K562 (cell line): ENCODE data around the gene GJA8. TPM values are rescaled to one million over a fixed set of nuclear protein-coding genes. Genes with fewer than 3 reads are reported as not detected.

Experiments used
- ATAC-seq: fragments of 200-7000 bp; cut with Tn5 transposase; 3 replicates; pipeline ENCODE4 v1.9.1; 2020; ENCODE audit warnings: moderate library complexity
- BruUV-seq: library from RNA; stranded (reverse); fragments of 400-500 nt; replicated peaks from 2 replicates; lab custom pipeline; 2021; lab: Mats Ljungman, UMichigan
- CTCF ChIA-PET: fragments of 300-600 bp; formaldehyde crosslinking; extraction: SDS; loops from one replicate; lab custom pipeline; 2021; ENCODE audit warnings: low intra/inter-chr PET ratio; lab: Yijun Ruan, JAX
- POLR2A ChIA-PET: fragments of 300-600, 350-650 bp; sonication (Branson Sonifier 250); formaldehyde crosslinking; extraction: SDS; loops from one replicate; lab custom pipeline; 2021; ENCODE audit warnings: antibody characterized with exemption, inconsistent platforms; lab: Yijun Ruan, JAX
- DNase-seq, 4 experiments: peaks; one replicate each; pipeline versions ENCODE4 v3.0.0 to v3.0.0-alpha.2; 2011 to 2018; ENCODE audit warnings: low spot score in 3 of 4, mixed read lengths in 3 of 4; ENCODE audit errors: extremely low read depth in 1 of 4
- FAIRE-seq: peaks from 2 replicates; lab custom pipeline; 2011; peaks lifted over from hg19 to GRCh38; lab: Jason Lieb, UNC
- H2AFZ ChIP-seq: 2 replicates; pipeline ENCODE4 v1.6.0; 2011; ENCODE audit warnings: low read depth, low read length, control low read depth, inconsistent platforms
- H3K27ac ChIP-seq: fragments of 200-600 bp; 3 replicates; pipeline ENCODE4 v1.8.0; 2011; ENCODE audit warnings: low read depth, mild to moderate bottlenecking, control low read depth, inconsistent platforms, low read length, moderate library complexity, mixed read lengths; ENCODE audit errors: extremely low read depth
- H3K27me3 ChIP-seq, 2 experiments: fragments of 300-600 bp in 1 of 2; 2 replicates in 1 of 2; 3 replicates in 1 of 2; pipeline versions ENCODE4 v1.6.0 to v1.8.0; 2011; ENCODE audit warnings: inconsistent platforms in 2 of 2, low read length in 2 of 2, mild to moderate bottlenecking in 1 of 2, mixed read lengths in 1 of 2, moderate library complexity in 1 of 2; ENCODE audit not compliant: control insufficient read depth in 2 of 2, insufficient read depth in 2 of 2
- H3K36me3 ChIP-seq: fragments of 300-600 bp; 3 replicates; pipeline ENCODE4 v1.8.0; 2011; ENCODE audit warnings: mild to moderate bottlenecking, low read length, inconsistent platforms; ENCODE audit not compliant: control insufficient read depth, insufficient read depth
- H3K4me1 ChIP-seq, 2 experiments: fragments of 200-600 bp in 1 of 2; replicated peaks in 1 of 2; 2 replicates in 1 of 2; 3 replicates in 1 of 2; pipeline versions ENCODE4 v1.5.1 to v1.8.0; 2011; ENCODE audit warnings: inconsistent platforms in 2 of 2, low read length in 2 of 2, mild to moderate bottlenecking in 1 of 2, mixed read lengths in 1 of 2, moderate library complexity in 1 of 2; ENCODE audit not compliant: control insufficient read depth in 2 of 2, insufficient read depth in 2 of 2
- H3K4me2 ChIP-seq: 2 replicates; pipeline ENCODE4 v1.6.1; 2011; ENCODE audit warnings: low read length, control low read depth, inconsistent platforms, mixed read lengths; ENCODE audit not compliant: insufficient read depth
- H3K4me3 ChIP-seq: fragments of 200-600 bp; sonication (generic), shearing (Covaris generic); 2 replicates; pipeline ENCODE4 v1.5.1; 2016; ENCODE audit warnings: control low read depth, inconsistent platforms
- H3K79me2 ChIP-seq: fragments of 200-600 bp; 3 replicates; pipeline ENCODE4 v1.8.0; 2011; ENCODE audit warnings: low read length, inconsistent platforms; ENCODE audit not compliant: control insufficient read depth, insufficient read depth
- H3K9ac ChIP-seq, 2 experiments: 2 replicates each; pipeline versions ENCODE4 v1.6.0 to v1.6.1; 2011; ENCODE audit warnings: low read depth in 2 of 2, low read length in 2 of 2, control low read depth in 1 of 2, inconsistent platforms in 1 of 2, mild to moderate bottlenecking in 1 of 2, mixed read lengths in 1 of 2; ENCODE audit not compliant: insufficient read depth in 1 of 2
- H3K9me1 ChIP-seq: one replicate; pipeline ENCODE4 v1.6.0; 2011; ENCODE audit warnings: inconsistent platforms, mild to moderate bottlenecking, low read length, moderate library complexity; ENCODE audit not compliant: control insufficient read depth, insufficient read depth
- H3K9me3 ChIP-seq: replicated peaks from 2 replicates; pipeline ENCODE4 v1.5.1; 2011; ENCODE audit warnings: low read depth, low read length, inconsistent platforms; ENCODE audit not compliant: control insufficient read depth, insufficient read depth
- H4K20me1 ChIP-seq: replicated peaks from 2 replicates; pipeline ENCODE4 v1.6.1; 2011; ENCODE audit warnings: low read length, inconsistent platforms, mixed read lengths; ENCODE audit not compliant: control insufficient read depth, insufficient read depth
- ELF4 ChIP-seq: fragments of 450-650 bp; formaldehyde crosslinking; IDR thresholded peaks from 2 replicates; pipeline ENCODE4 v1.4.0; 2022; ENCODE audit warnings: missing genetic modification characterization
- FOXP1 ChIP-seq: sonication (generic); formaldehyde crosslinking; IDR thresholded peaks from 2 replicates; pipeline ENCODE4 v1.8.0; 2022; ENCODE audit warnings: mild to moderate bottlenecking, missing genetic modification reagents
- MAFK ChIP-seq: IDR thresholded peaks from 2 replicates; pipeline ENCODE4 v1.6.1; 2011; ENCODE audit warnings: low read length, improper control_type of control experiment
- SMAD3 ChIP-seq: fragments of 450-650 bp; formaldehyde crosslinking; conservative IDR thresholded peaks from 2 replicates; pipeline ENCODE4 v1.4.0; 2020; ENCODE audit warnings: mild to moderate bottlenecking
- SRF ChIP-seq, 2 experiments: fragments of 250-450, 450-650 bp in 1 of 2; sonication (Bioruptor Pico) in 1 of 2; sonication (generic) in 1 of 2; formaldehyde crosslinking; IDR thresholded peaks; 2 replicates each; pipeline versions ENCODE4 v1.5.0 to v1.5.1; 2020 to 2022; ENCODE audit warnings: mild to moderate bottlenecking in 1 of 2, missing genetic modification reagents in 1 of 2
- U2AF2 ChIP-seq: fragments of 200-400 bp; formaldehyde crosslinking; optimal IDR thresholded peaks from 2 replicates; pipeline ENCODE3; 2017; ENCODE audit warnings: low read depth, mild to moderate bottlenecking, low read length
- ZBTB1 ChIP-seq: sonication (generic); formaldehyde crosslinking; IDR thresholded peaks from 2 replicates; pipeline ENCODE4 v1.8.1; 2023; ENCODE audit warnings: missing genetic modification reagents, low read depth, mild to moderate bottlenecking, borderline replicate concordance
- ZHX1 ChIP-seq: fragments of 150-350 bp; conservative IDR thresholded peaks from 2 replicates; pipeline ENCODE4 v1.6.1; 2014; ENCODE audit warnings: low read length
- ZNF165 ChIP-seq: fragments of 250-450 bp; sonication (Bioruptor Pico); IDR thresholded peaks from 2 replicates; pipeline ENCODE4 v1.4.0; 2020; ENCODE audit warnings: borderline replicate concordance
- ZNF24 ChIP-seq: fragments of 450-650 bp; IDR thresholded peaks from 2 replicates; pipeline ENCODE4 v1.6.1; 2016
- ZNF561 ChIP-seq: fragments of 450-650 bp; formaldehyde crosslinking; conservative IDR thresholded peaks from 2 replicates; pipeline ENCODE4 v1.4.0; 2020; ENCODE audit warnings: mild to moderate bottlenecking, moderate library complexity
- ZSCAN32 ChIP-seq: fragments of 450-650 bp; formaldehyde crosslinking; IDR thresholded peaks from 2 replicates; pipeline ENCODE4 v1.4.0; 2020; ENCODE audit warnings: mild to moderate bottlenecking, moderate library complexity
- WGBS: fragments of 100-300 bp; shearing (Covaris generic); methylation state at CpG from one replicate; pipeline ENCODE4 v1.1.6; 2016; ENCODE audit warnings: low coverage, mixed read lengths; ENCODE audit not compliant: insufficient coverage; ENCODE audit errors: missing lambda C conversion rate; 5-methylcytosine and 5-hydroxymethylcytosine counted together
- in situ Hi-C: fragments of 300-500 bp; cut with MboI; formaldehyde crosslinking; loops from 4 replicates; pipeline ENCODE4 v1.15.0; 2018; ENCODE audit warnings: inconsistent platforms, mixed read lengths
- intact Hi-C: fragments of 100-400 bp; cut with micrococcal nuclease; formaldehyde crosslinking; loops from 2 replicates; pipeline ENCODE4 v1.14.2; 2022
- polyA plus RNA-seq, 8 experiments: library from polyadenylated mRNA; depleted of rRNA in 4 of 8; stranded (reverse) in 5 of 8; unstranded in 3 of 8; fragments of >200 nt; fragmentation: Nextera tagmentation in 2 of 8; fragmentation: Illumina TruSeq in 1 of 8; extraction: Ambion mirVana in 2 of 8; extraction: Trizol in 1 of 8; gene quantifications; 2 replicates each; pipeline versions ENCODE4 v1.2.1 to v1.2.3, GENCODE V29; 2011 to 2014; ENCODE audit warnings: inconsistent platforms in 1 of 8, missing spikeins in 1 of 8
- total RNA-seq, 7 experiments: library from RNA; depleted of rRNA in 6 of 7; stranded (reverse); fragments of >200 nt in 6 of 7; fragmentation: Illumina TruSeq in 2 of 7; extraction: Trizol in 2 of 7; gene quantifications; 2 replicates each; pipeline versions ENCODE4 v1.2.1 to v1.2.3, GENCODE V29; 2011 to 2021; ENCODE audit warnings: low replicate concordance in 1 of 7
- TF ChIP-seq, protein P1 (sequence below): fragments of 250-450 bp; sonication (Bioruptor Pico); IDR thresholded peaks from 2 replicates; pipeline ENCODE4 v1.9.0; 2021; ENCODE audit warnings: mild to moderate bottlenecking, inconsistent platforms
- TF ChIP-seq, protein P2 (sequence below): sonication (generic); formaldehyde crosslinking; IDR thresholded peaks from 2 replicates; pipeline ENCODE4 v1.9.0; 2022; ENCODE audit warnings: mild to moderate bottlenecking, missing genetic modification reagents

The GJA8 gene
- total and polyA plus RNA-seq, 9 of the 15 experiments (the other 6 are each of a cell fraction or from before 2014, with no cell fraction given), result not detected

- TF ChIP-seq, protein P1, sequence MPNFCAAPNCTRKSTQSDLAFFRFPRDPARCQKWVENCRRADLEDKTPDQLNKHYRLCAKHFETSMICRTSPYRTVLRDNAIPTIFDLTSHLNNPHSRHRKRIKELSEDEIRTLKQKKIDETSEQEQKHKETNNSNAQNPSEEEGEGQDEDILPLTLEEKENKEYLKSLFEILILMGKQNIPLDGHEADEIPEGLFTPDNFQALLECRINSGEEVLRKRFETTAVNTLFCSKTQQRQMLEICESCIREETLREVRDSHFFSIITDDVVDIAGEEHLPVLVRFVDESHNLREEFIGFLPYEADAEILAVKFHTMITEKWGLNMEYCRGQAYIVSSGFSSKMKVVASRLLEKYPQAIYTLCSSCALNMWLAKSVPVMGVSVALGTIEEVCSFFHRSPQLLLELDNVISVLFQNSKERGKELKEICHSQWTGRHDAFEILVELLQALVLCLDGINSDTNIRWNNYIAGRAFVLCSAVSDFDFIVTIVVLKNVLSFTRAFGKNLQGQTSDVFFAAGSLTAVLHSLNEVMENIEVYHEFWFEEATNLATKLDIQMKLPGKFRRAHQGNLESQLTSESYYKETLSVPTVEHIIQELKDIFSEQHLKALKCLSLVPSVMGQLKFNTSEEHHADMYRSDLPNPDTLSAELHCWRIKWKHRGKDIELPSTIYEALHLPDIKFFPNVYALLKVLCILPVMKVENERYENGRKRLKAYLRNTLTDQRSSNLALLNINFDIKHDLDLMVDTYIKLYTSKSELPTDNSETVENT (CRISPR knock-in tag), result no peak
- TF ChIP-seq ZNF165 (CRISPR knock-in tag) (no peak), SMAD3 (CRISPR knock-in tag) (no peak), ZSCAN32 (no peak)
- TF ChIP-seq, all 486 proteins: peak for 0
Observed at GRCh38 chr1:147895123-147895522, 7.5 kb upstream of the GJA8 start (continued).

- H2AFZ ChIP-seq, result no peak overlapping the region
- POLR2A ChIA-PET, result no interaction called here
- no peaks in the 10 kb centered on the region for H3K36me3 ChIP-seq
- H3K27ac ChIP-seq, result no peak overlapping the region
- FAIRE-seq (no peak), DNase-seq (no peak), ATAC-seq (no peak)
- in situ Hi-C loops, result loop anchor here (10.0 kb wide), 1 partner anchor 622 kb away; no protein-coding TSS in a partner anchor
- TF ChIP-seq MAFK (no peak), U2AF2 (no peak), ZHX1 (no peak), ZNF561 (CRISPR knock-in tag) (no peak), ZNF24 (no peak), ZBTB1 (CRISPR knock-in tag) (no peak), SRF (CRISPR knock-in tag; IDR thresholded peaks at IDR 0.05) (no peak), ELF4 (CRISPR knock-in tag) (no peak), FOXP1 (CRISPR knock-in tag) (no peak)
- TF ChIP-seq, protein P2, sequence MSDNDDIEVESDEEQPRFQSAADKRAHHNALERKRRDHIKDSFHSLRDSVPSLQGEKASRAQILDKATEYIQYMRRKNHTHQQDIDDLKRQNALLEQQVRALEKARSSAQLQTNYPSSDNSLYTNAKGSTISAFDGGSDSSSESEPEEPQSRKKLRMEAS (CRISPR knock-in tag), result no peak
- H3K9me3 ChIP-seq, result no peaks in the 10 kb centered on the region
- no peak overlapping the region for H3K4me3 ChIP-seq
- peaks cover 2 to 29% of the 10 kb centered on the region in 2 experiments; a peak in 4 of 5 replicates for H3K27me3 ChIP-seq
- H3K9me1 ChIP-seq, result no peaks in the 10 kb centered on the region
- no peaks in the 10 kb centered on the region for H3K4me1 ChIP-seq
- no TSS peak for BruUV-seq
- no peak overlapping the region for H3K4me2 ChIP-seq
- H3K79me2 ChIP-seq, result no peaks in the 10 kb centered on the region
- CTCF ChIA-PET, result no interaction called here
- intact Hi-C loops, result loop anchor here (10.0 kb wide), 1 partner anchor 502 kb away; no protein-coding TSS in a partner anchor
- H3K9ac ChIP-seq, result no peak overlapping the region
- WGBS, result 0% methylated on average over 8 of the region's 8 CpGs
- no peaks in the 10 kb centered on the region for H4K20me1 ChIP-seq
Observed at GRCh38 chr1:147897029-147897752, 5.4 kb upstream of the GJA8 start.
